DMS53 (cell line): Measurements from ENCODE around the gene LGR5.
A peak's percentile ranks its signal among the peaks of the same experiment; 100 is the strongest.
"Not testable (repeated sequence)": the region's sequence is repeated elsewhere in the genome, so short reads cannot be mapped to it uniquely, and the experiment has no call there.

Experiments used
- DNase-seq: peaks from one replicate; lab custom pipeline; 2025; lab: John Stamatoyannopoulos, UW

The LGR5 gene

GRCh38 chr12:71552728-71553501 lies 113.3 kb downstream of the LGR5 start:
- DNase-seq, result no peak

GRCh38 chr12:71555191-71555590 lies 115.6 kb downstream of the LGR5 start:
- DNase-seq, result no peak

GRCh38 chr12:71555789-71556188 lies 116.2 kb downstream of the LGR5 start:
- DNase-seq, result not testable (repeated sequence)

- no peak for DNase-seq
Observed at GRCh38 chr12:71556448-71556847, 116.8 kb downstream of the LGR5 start.

GRCh38 chr12:71556875-71557274 lies 117.3 kb downstream of the LGR5 start:
- DNase-seq, result peak; percentile 26

- no peak for DNase-seq
Observed at GRCh38 chr12:71558445-71558844, 118.8 kb downstream of the LGR5 start.

GRCh38 chr12:71562676-71563595 lies 123.3 kb downstream of the LGR5 start:
- DNase-seq, result no peak

- no peak for DNase-seq
Observed at GRCh38 chr12:71565535-71565934, 125.9 kb downstream of the LGR5 start.

GRCh38 chr12:71566655-71567054 lies 127.1 kb downstream of the LGR5 start:
- no peak for DNase-seq

GRCh38 chr12:71567537-71567936 lies 127.9 kb downstream of the LGR5 start:
- DNase-seq, result peak; percentile 26

- DNase-seq, result not testable (repeated sequence)
Observed at GRCh38 chr12:71569885-71570284, 130.3 kb downstream of the LGR5 start.

GRCh38 chr12:71576496-71576895 lies 136.9 kb downstream of the LGR5 start:
- no peak for DNase-seq

- no peak for DNase-seq
Observed at GRCh38 chr12:71578694-71579258, 139.2 kb downstream of the LGR5 start.

- DNase-seq, result no peak
Observed at GRCh38 chr12:71581206-71581605, 141.6 kb downstream of the LGR5 start.

- no peak for DNase-seq
Observed at GRCh38 chr12:71582925-71583324, 143.3 kb downstream of the LGR5 start.

GRCh38 chr12:71584356-71584755 lies 144.8 kb downstream of the LGR5 start:
- no peak for DNase-seq

GRCh38 chr12:71585218-71585617 lies 145.6 kb downstream of the LGR5 start:
- DNase-seq, result no peak

- no peak for DNase-seq
Observed at GRCh38 chr12:71587012-71587411, 147.4 kb downstream of the LGR5 start.

GRCh38 chr12:71589478-71589881 lies 149.9 kb downstream of the LGR5 start:
- DNase-seq, result no peak

GRCh38 chr12:71591601-71592000 lies 152.0 kb downstream of the LGR5 start:
- DNase-seq, result no peak

- no peak for DNase-seq
Observed at GRCh38 chr12:71592841-71593240, 153.2 kb downstream of the LGR5 start.

- peak; percentile 73 for DNase-seq
Observed at GRCh38 chr12:71594214-71594948, 154.8 kb downstream of the LGR5 start.
